Measurements from ENCODE around the gene PTX4.

DNA sequence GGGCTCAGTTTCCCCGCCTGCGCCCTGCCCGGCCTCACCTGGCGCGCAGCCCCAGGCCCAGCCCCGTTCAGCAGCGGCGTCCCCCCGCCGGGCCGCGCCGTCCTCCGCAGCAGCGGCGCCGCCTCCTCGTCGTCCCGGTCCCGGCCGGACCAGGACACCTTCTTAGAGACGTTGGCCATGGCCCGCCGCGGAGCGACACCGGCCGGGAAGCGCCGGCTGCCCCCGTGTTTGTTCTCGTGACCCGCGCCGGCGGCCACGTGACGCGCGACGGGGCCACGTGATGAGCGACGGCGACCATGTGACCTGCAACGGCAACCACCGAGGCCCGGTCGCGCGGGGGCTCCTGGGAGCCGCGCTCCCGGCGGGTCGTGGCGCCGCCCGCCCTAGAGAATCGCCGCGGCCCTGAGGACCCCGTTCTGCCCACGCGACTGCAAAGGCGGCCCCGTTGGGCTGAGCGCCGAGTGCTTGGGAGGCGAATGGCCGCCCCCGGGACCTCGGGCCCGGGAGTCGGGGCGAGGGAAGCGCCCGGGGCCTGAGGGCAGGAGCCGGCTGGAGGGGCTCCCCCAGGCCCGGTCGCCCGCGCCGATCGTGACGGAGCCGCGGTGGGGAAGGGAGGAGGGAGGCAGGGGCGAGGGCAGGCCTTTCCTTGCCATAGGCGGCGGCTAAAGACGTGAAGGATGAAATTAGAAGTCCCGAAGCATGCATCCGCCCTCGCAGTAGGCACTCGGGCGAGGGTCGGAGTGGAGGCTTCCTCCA, 13.8 kb downstream of the PTX4 start, which contains the start of gene CLCN7:
- TF ChIP-seq, protein P1, sequence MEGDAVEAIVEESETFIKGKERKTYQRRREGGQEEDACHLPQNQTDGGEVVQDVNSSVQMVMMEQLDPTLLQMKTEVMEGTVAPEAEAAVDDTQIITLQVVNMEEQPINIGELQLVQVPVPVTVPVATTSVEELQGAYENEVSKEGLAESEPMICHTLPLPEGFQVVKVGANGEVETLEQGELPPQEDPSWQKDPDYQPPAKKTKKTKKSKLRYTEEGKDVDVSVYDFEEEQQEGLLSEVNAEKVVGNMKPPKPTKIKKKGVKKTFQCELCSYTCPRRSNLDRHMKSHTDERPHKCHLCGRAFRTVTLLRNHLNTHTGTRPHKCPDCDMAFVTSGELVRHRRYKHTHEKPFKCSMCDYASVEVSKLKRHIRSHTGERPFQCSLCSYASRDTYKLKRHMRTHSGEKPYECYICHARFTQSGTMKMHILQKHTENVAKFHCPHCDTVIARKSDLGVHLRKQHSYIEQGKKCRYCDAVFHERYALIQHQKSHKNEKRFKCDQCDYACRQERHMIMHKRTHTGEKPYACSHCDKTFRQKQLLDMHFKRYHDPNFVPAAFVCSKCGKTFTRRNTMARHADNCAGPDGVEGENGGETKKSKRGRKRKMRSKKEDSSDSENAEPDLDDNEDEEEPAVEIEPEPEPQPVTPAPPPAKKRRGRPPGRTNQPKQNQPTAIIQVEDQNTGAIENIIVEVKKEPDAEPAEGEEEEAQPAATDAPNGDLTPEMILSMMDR (IDR thresholded peaks at IDR 0.05; ENCODE audit: low read depth, low read length, missing input control): no peak
- TF ChIP-seq, protein P2, sequence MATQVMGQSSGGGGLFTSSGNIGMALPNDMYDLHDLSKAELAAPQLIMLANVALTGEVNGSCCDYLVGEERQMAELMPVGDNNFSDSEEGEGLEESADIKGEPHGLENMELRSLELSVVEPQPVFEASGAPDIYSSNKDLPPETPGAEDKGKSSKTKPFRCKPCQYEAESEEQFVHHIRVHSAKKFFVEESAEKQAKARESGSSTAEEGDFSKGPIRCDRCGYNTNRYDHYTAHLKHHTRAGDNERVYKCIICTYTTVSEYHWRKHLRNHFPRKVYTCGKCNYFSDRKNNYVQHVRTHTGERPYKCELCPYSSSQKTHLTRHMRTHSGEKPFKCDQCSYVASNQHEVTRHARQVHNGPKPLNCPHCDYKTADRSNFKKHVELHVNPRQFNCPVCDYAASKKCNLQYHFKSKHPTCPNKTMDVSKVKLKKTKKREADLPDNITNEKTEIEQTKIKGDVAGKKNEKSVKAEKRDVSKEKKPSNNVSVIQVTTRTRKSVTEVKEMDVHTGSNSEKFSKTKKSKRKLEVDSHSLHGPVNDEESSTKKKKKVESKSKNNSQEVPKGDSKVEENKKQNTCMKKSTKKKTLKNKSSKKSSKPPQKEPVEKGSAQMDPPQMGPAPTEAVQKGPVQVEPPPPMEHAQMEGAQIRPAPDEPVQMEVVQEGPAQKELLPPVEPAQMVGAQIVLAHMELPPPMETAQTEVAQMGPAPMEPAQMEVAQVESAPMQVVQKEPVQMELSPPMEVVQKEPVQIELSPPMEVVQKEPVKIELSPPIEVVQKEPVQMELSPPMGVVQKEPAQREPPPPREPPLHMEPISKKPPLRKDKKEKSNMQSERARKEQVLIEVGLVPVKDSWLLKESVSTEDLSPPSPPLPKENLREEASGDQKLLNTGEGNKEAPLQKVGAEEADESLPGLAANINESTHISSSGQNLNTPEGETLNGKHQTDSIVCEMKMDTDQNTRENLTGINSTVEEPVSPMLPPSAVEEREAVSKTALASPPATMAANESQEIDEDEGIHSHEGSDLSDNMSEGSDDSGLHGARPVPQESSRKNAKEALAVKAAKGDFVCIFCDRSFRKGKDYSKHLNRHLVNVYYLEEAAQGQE (IDR thresholded peaks at IDR 0.05): no peak
- TF ChIP-seq HNF4A (conservative IDR thresholded peaks at IDR 0.05) (no peak), JUND (IDR thresholded peaks at IDR 0.05) (no peak), SP1 (IDR thresholded peaks at IDR 0.05) (no peak), YY1 (IDR thresholded peaks at IDR 0.05) (no peak), RXRA (IDR thresholded peaks at IDR 0.05) (no peak), TAF1 (conservative IDR thresholded peaks at IDR 0.05) (no peak), RAD21 (IDR thresholded peaks at IDR 0.05) (no peak), EGR1 (IDR thresholded peaks at IDR 0.05; ENCODE audit: low read depth in 2 of 2) (no peak)
- TF ChIP-seq, protein P3, sequence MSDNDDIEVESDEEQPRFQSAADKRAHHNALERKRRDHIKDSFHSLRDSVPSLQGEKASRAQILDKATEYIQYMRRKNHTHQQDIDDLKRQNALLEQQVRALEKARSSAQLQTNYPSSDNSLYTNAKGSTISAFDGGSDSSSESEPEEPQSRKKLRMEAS (IDR thresholded peaks at IDR 0.05): no peak
- TF ChIP-seq, protein P4, sequence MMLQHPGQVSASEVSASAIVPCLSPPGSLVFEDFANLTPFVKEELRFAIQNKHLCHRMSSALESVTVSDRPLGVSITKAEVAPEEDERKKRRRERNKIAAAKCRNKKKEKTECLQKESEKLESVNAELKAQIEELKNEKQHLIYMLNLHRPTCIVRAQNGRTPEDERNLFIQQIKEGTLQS (IDR thresholded peaks at IDR 0.05): no peak
- TF ChIP-seq, protein P5, sequence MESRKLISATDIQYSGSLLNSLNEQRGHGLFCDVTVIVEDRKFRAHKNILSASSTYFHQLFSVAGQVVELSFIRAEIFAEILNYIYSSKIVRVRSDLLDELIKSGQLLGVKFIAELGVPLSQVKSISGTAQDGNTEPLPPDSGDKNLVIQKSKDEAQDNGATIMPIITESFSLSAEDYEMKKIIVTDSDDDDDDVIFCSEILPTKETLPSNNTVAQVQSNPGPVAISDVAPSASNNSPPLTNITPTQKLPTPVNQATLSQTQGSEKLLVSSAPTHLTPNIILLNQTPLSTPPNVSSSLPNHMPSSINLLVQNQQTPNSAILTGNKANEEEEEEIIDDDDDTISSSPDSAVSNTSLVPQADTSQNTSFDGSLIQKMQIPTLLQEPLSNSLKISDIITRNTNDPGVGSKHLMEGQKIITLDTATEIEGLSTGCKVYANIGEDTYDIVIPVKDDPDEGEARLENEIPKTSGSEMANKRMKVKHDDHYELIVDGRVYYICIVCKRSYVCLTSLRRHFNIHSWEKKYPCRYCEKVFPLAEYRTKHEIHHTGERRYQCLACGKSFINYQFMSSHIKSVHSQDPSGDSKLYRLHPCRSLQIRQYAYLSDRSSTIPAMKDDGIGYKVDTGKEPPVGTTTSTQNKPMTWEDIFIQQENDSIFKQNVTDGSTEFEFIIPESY (IDR thresholded peaks at IDR 0.05): no peak

All from liver (tissue), 3 donors.